ENCODE measurements around the gene SLIT3.

SLIT3 gene

DNA sequence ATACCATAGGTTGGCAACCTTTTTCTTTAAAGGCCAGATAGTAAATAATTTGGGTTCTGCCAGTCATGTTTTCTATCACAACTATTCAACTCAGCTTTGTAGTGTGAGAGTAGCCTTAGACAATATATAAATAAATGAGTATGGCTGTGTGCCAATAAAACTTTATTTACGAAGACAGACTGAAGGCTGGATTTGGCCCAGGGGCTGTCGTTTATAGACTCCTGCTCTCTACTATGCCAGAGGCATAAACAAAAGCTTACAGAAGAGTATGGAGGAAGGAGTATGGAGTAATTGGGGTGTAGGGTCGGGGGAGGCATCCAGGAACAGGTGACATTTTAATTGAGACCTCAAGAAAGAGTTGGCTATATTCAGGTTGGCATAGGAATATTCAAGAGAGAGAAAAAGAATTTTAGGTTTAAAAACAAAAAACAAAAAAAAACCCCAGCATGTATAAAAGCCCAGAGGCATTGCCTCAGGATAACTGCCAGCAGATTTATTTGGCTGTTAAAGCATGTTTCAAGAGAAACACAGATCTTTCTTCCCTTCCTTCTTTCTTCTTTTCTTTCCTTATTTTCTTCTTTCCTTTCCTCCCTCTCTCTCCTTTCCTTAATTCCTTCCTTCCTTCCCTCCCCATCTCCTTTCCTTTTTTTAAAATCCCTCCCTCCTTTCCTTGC, 39.9 kb downstream of the SLIT3 start:
- DNase-seq: no peak

DNA sequence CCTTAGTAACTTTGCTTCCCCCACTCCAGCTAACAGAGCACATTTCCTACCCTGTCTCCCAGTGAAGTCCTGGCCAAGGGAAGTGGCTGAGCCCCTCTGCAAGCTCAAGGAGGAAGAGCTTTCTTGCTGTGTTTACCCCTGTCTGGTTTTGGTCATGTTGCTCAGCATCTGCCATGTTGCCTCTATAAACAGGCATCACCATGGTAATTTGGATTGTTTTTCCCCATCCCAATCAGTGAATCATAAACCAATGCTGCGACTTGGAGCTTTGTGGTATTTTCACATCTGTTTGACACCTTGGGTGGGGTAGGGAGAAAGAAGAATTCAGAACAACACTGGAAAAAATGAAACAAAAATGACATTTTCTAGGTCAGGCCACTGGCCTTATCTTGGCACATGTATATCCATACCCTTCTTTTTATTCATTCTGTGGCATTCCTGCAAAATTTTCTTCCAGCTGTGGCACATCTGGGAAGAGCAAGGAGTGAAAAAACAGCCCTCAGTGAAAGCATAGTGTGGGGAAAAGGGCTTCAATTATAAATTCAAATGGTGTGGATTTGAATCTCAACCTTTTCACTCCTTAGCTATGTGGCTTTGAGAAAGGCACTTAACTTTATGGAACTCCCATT, 42.5 kb downstream of the SLIT3 start:
- no peak for DNase-seq

DNA sequence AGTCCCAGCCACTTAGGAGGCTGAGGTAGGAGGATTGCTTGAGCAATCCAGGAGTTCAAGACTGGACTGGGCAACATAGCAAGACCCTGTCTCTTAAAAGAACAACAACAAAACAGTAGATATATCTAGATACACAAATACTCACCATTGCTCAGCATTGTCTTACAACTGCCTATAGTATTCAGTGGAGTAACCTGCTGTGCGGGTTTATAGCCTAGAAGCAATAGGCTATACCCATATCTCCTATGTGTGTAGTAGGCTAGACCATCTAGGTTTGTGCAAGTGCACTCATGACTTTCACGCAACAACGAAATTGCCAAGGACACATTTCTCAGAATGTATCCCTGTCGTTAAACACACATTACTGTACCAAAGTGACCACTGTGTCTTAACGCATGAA, 44.7 kb downstream of the SLIT3 start:
- no peak for DNase-seq

DNA sequence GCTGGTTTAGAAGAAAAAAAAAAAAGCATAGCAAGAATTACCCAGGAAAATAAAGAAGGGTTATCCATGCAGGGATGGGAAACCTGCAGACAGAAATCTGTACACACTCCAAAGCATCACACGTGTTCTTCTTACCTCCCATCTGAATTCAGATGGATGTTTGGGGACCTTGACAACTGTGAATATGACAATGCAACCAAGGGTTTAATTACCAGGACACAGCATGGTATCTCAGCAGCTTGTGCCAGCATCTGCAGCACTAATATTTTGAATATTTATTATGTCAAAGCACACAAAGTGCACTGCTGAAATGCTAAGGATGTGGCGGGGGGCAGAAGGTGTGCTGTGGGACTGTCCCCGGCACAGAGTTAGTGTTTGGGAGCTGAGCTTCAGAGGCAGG, 47.9 kb downstream of the SLIT3 start:
- no peak for DNase-seq

DNA sequence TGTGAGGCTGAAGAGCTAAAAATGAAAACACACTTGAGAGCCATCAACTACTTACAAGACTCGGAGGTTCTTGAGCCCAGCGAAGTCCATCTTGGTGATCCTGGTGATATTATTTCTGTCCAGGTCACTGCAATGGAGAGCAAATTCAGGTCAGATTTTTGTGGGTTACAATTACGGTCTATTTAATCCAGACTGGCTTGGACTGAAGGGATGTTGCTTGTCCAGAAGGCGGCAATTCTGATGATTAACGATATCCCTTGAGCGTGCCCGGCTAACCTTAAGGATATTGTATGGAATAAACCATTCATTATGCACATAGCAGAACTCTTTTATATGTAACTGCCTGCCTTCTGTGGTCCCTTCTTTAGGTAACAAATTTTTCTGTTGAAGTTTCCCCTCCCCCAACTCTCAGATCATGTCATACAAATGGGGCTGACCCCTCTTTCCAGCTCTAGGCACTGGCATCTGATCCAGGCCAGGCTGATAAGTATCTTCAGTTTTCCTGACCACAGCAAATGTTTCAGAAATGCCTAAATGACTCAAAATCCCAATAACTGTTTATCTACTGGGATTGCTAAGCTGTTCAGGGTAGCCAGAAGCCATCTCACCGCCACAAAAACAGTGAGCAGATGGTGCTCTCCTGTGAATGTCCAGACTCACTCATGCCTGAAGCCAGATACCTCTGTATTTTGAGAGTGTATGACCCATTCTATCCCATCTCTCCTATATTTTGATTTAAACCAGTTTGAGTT, 49.4 kb downstream of the SLIT3 start:
- DNase-seq: no peak

DNA sequence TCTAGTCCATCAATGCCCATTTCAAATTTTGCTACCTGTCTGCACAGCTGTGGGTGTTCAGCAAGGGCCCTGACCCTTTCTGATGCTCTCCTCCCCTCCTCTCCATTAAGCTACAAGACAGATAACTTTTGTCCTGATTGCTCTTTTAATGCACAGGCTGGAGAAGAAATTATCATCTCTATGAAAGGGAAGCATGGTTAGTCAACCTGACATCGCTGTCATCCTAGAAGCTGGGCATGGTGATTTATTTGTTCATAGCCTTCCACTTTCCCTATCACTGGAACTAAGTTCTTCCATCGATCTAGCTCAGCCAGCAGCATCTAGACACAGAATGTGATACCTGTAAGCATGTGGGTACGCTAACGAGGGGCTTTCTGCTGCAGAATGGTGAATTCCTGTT, 50.1 kb downstream of the SLIT3 start:
- no peak for DNase-seq

DNA sequence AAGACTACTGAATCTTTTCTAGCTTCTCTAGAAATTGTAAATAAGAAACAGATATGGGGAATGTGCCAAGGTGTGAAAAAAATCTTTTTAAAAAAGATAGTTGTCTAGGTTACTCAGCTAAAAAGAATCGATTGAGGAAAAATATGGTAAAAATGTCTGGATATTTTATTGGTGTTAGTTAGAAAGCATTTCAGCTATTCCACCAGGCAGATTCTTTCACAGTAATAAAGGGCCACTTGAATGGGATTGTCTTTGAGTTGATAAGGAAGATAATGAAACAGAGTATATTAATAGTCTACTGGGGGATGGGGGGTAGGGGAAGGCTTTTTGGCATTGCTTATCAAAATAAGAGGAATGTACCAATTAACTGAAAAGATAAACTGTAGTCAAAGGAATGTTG, 51.9 kb downstream of the SLIT3 start:
- no peak for DNase-seq

DNA sequence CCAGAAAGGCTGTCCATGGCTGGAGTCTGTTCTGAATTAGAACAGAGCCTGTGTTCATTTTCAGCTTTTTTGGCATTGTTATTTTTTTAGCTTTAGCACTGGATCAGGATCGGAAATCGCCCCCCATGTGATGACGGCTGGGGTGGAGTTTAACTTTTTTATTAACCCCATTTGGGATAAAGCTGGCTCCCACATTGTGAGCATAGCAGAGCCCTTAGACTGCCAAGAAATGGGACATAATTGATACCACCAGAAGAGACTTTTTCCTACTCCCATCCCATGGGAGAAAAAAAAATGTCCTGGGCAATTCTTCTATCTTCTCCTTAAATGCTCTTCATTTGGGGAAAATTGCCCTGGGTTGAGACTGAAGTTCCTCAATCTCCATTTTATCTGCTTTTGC, 52.4 kb downstream of the SLIT3 start:
- no peak for DNase-seq

DNA sequence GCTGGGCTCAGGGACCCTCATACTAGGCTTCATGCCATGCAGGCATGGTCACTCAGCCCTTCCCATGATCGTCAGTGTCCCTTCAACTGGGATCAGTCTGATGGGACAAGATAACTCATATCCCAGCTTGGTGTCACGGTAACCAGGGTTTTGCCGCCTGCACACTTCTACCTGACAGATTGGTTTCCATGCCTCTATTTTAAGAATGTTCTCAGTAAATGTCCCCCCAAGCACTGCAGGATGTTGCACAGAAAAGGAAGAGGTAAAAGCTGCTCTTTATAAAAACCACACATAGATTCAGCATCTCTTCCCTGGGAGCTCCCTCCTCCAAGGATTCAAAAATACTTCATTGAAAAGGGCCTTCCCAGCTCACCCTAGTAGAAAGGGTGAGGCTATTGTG, 56.1 kb downstream of the SLIT3 start:
- no peak for DNase-seq

DNA sequence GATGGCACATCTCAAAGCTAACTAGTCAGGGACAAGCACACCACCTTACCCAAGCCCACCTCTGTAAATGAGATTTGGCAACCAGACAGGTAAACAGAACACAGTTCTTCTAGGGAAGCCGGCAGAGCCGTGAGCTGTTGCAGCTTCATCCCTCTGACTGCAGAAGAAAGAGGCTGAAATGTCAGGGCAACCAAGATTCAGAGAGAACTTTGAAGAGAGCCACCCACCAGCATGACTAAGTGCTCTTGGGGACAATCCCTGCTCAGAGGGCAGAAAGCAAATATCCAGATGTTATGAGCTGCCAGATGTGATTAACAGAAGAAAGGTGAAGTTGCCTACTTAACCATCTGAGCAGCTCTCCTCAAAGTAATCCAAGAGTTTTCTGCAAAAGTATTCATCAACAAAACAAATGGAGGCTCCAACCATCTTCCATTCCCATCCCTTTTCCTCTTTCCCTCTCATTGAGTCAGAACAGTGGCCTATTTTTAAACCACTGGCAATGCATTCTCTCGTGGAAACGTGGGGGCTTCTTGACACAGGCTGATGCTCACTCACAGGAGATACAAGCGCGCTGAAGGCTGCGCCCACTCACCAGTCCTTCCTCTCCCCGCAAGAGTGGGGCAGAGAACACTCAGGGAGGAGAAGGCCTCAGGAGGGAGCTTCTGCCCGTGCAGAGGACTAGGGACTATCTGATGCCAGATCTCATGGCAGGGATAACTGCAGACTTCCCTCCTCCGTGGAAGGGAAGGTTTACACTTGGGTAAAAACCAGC, 57.1 kb downstream of the SLIT3 start:
- DNase-seq: no peak

DNA sequence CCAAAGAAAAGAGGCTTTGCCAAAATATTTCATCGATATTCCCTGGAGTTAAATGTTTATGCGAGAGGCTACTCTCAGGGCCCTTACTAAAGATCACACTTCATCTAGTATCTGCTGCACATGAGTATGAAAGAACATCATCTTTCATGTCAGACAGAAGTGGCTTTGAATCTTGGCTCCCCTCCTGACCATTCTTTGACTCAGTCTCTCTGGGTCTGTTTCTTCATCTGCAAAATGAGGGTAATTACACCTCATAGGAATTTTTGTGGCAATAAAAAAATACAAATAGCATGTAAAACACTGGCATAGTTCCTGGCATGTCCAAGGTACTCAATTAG, 58.1 kb downstream of the SLIT3 start:
- DNase-seq: no peak

DNA sequence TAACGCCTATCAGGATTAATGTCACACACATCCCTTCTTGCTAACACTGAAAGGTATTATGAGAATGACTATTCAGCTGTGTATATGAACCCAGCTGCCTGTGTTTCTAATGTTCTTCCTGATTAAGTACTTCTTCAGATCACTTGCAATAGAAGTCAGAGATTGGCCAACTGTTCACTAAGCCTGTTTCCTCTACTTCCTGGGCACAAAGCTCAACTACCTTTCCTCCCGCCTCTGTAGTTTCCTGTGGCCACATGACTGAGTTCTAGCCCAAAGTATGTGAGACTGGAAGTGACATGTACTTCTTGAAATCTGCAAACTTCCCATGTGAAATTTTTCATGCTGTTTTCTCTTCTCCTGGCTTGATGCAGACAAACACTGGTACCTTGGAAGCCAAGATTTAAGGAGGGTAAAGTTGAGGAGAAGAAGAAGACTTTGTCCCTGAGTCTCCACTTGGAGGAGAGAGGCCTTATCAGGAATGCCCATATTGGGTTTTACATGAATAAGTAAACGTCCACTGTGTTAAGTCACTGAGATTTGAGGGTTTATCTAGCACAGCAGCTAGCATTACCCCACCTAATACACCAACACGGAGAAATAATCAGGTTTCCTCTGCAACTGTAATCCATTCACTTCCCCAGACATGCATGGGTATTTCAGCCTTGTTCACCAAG, 58.6 kb downstream of the SLIT3 start:
- DNase-seq: no peak

DNA sequence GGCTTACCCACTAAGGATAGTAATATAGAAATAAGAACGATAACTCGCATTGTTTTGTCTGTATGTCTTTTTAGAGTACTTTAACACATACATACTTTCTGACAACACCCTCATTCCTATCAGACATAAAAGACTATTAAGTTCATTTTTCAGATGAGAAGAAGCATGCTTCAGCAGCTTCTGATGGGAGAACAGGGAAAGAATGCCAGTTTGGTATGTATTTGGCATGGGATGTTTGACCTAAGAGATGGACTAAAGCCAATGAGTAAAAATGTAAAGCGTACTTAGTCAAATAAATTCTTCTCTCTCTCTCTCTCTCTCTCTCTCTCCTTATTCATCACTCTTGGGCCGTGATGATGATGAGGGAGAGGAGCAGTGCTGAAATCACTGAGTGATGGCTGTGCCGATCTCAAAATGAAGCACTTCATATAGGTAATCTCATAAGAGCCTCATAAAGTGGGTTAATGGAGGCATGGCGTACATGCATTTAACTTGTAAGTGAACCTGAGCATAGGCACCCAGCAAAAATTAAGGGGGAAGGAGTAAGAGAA, 71.5 kb downstream of the SLIT3 start:
- DNase-seq: no peak

DNA sequence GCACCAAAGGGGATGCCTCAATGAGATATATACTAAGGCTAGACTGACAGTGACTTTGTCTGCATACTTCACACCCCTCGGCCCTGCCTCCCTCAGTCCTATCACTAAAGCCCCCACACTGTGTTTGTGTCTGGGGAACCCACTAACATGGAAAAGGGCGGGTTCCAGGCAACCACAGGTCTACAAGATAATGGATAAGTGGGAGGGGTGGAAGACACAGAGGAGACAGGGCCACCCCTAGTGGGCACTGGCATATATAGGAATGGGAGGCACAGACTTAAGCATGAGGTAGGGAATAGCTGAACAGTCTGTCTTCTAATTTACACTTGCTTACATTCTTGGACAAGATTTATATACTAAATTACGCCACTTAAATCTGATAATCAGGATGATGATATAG, 74.0 kb downstream of the SLIT3 start:
- DNase-seq: no peak

DNA sequence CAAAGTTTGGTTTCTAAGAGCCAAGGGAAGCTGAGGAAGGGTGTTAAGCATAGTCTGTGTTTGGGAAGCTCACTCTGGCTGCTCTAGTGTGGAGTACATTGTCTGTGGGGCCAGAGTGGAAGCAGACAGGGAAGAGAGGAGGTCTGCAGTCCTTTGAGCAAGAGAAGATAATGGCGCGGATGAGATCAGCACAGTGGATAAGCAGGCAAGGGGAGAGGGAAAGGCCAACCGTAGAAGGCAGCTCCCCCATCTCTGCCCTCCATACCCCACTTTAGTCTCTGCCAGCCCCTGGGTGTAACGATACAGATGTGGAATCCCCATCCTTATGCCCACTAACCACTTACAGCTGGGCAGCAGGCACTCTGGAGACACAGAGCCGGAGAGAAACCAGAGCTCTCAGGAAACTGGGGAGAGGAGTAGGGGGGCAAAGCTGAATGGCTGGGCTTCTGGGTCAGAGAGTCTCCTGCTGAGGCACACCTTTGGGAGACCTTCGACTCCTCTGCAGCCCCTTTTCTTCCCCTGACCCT, 75.0 kb downstream of the SLIT3 start:
- DNase-seq: no peak

DNA sequence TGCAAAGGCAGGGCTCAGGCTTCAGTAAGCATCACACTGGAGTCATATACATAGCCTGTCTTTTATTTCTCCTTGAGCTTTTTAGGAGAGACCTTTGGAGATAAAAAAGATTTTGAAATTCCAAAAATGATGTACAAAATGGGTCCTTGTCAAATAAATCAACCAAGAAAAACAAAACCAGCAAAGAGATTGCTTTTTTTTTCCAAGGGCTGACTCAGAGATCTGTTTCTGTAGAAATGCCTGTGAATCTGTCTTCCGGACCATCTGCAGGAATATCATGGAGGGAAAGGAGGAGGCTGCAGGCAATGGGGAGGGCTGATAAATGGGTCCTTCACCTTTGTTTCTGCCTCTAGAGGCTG, 77.4 kb downstream of the SLIT3 start:
- no peak for DNase-seq

DNA sequence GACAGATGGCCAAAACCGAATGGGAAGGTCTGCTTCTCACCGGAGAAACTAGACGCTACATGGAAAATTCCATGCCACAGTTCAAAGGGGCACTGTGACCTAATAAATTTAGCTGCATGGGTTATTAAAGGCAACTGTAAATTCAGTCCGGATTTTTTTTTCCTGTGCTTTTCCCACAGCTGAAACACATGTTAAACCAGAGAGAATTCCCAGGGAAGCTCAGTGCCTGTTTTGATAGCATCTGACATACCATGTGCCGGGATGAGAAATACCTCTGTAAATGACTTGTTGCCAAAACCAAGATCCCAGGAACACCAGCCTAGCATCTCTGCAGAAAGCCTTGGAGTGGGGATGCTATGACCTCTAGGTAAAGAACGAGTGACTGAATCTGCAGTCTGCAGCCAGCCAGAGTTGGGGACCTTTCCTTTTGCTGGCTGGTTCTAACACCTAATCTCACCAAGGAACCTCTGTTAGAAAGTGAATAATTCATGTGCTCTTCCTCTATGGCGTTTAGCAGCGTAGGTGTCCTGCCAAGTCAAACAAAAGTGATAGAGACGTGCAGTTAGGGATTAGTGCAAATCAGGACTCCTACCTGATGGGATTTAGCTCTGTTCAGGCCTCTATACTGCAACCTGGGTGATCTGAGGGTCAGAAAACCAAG, 77.9 kb downstream of the SLIT3 start:
- no peak for DNase-seq

DNA sequence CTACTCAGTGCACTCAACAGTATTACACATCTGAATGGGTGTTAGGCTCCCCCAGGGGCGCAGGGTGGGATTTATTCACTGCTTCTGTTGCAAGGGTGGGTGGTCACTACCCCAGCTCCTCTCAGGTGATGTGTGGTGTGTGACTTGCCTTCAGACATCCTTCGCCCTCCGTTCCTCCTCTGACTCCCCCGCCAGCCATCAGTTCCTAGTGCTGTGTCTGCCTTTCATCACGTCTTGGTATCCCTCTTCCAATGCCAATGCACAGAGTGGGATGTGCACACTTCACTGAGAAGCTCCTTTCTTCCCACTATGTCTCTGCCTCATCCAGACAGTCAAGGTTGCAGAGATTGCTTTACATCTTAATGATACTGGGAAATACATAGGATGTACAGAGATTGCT, 79.4 kb downstream of the SLIT3 start:
- no peak for DNase-seq

DNA sequence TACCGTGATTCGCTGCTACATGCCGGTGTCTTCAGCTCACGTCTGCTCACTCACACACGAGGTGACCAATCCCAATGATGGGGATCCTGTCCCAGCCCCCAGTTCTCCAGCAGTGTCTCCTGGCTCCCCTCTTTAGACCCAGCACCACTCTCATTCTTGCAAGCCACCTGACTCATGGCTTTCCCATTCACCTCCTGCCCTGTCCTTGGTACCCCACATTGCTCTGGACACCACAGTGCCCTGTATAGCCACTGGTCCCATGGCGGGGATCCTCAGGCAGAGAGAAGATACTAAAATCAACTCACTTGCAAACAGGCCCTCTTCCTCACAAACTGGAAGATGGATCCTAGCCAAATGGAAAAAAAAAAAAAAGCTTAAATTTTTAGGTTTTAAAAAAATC, 81.0 kb downstream of the SLIT3 start:
- no peak for DNase-seq

DNA sequence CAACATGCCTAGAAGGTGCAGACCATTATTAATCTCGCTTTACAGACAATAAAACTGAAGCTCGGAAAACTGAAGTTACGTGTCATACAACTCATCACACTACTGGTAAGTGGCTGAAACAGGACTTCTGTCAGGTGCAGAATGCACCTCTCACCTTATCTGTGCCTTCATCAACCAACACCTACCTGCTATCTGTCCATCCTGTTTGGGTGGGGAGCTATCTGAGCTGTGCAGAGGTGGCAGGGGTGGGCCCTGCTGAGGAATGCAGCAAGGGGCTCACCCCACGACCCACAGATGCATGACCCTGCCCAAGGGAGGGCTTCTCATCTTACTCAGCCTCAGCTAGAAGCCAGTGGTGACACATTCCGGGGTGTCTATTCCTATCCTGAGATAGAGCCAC, 81.6 kb downstream of the SLIT3 start:
- DNase-seq: no peak

DNA sequence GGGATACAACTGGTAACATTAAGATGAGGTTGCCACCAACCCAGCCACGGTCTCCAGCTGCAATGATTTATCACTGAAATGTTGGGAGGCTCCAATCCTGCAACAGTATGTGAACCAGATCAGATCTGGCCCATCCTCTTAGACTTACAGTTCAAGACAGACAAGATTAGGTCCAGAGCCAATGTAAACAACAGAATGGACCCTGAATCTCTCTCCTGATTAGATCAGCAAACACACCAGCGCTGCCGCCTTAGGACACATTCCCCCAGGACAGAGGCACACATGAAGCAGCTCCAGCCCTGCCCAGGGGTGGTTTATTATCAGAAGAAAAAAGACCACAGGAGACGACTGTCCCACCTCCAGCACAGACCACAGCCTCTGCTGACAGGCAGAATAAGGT, 82.1 kb downstream of the SLIT3 start:
- no peak for DNase-seq

DNA sequence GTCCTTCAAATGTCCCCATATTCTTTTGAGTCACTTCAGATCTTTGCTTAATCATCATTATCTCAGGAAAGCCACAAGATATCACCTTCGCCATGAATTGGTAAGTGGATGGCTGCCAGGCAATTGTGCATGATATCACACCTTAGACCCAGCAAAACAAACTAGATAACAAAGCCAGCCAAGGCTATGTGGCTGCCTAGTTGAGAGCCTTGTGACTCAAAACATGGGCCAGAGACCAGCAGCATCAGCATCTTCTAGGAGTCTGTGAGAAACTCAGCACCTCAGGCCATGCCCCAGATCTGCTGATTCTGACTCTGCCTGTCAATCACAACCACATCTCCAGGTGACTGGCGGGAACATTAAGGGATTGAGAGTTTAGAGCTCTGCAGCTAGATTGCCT, 82.8 kb downstream of the SLIT3 start:
- DNase-seq: no peak

Data from 8988T (cell line).